Fibroblast of the aortic adventitia (primary cell): ENCODE results near the gene SPINK9. TPM values are rescaled to one million over a fixed set of nuclear protein-coding genes. Genes with fewer than 3 reads are reported as not detected.
A peak's percentile ranks its signal among the peaks of the same experiment; 100 is the strongest.

ENCODE experiments used
- DNase-seq: peaks from one replicate; pipeline ENCODE4 v3.0.0-alpha.2; 2010; ENCODE audit warnings: low read depth
- H3K4me3 ChIP-seq: 2 replicates; pipeline ENCODE4 v1.5.1; 2011; ENCODE audit warnings: low read depth, mild to moderate bottlenecking, control low read depth, low read length, moderate library complexity
- CTCF ChIP-seq: IDR thresholded peaks from 2 replicates; pipeline ENCODE4 v1.5.1; 2011; ENCODE audit warnings: mild to moderate bottlenecking, low read length, control low read depth, inconsistent platforms; ENCODE audit not compliant: insufficient read depth
- total RNA-seq: library from RNA; depleted of rRNA; stranded (reverse); fragments of >200 nt; gene quantifications from 2 replicates; pipeline ENCODE4 v1.2.3, GENCODE V29; 2012; ENCODE audit warnings: low replicate concordance

Gene SPINK9
- total RNA-seq, 1 donor, result not detected

DNA sequence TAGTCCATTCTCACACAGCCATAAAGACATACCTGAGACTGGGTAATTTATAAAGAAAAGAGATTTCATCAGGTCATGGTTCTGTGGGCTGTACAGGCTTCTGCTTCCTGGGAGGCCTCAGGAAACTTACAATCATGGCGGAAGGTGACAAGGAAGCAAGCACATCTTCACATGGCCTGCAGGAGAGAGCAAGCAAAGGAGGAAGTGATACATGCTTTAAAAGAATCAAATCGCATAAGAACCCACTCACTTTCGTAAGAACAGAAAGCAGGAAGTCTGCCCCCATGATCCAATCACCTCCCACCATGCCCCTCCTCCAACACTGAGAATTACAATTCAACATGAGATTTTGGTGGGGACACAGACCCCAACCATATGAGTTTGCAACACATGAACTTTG is 43.3 kb downstream of the SPINK9 start:
- no peak for TF ChIP-seq CTCF

GRCh38 chr5:148379340-148379739 is 44.0 kb downstream of the SPINK9 start:
- DNase-seq, result no peak
- H3K4me3 ChIP-seq, result no peak overlapping the region
- TF ChIP-seq CTCF, result no peak

More for the DNA sequence above, 43.3 kb downstream of the SPINK9 start:
- DNase-seq, result no peak
- H3K4me3 ChIP-seq, result no peak overlapping the region

DNA sequence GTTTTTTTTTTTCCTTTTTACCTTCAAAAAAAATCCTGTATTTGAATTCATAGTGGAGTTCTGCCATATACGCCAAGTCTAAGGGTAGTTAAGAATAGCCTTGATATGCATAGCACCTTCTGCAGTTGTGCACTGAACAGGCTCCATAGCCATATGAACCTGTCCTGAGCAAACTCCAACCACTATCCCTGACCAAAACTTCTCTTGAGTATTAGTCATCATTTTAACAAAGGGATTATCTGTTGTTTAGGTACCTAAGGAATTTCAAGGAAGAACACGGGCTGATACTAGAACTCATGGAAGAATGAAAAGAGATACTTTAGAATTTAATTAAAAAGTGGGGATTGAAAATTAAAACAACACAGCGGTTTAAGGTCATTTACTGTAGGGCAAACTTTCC is 46.5 kb downstream of the SPINK9 start:
- no peak for TF ChIP-seq CTCF
- no peak for DNase-seq

GRCh38 chr5:148382961-148383360 is 47.6 kb downstream of the SPINK9 start:
- H3K4me3 ChIP-seq, result peak overlapping the region; percentile 87
- no peak for TF ChIP-seq CTCF
- peak; percentile 11 for DNase-seq

More for the DNA sequence above, 46.5 kb downstream of the SPINK9 start:
- H3K4me3 ChIP-seq, result no peak overlapping the region

DNA sequence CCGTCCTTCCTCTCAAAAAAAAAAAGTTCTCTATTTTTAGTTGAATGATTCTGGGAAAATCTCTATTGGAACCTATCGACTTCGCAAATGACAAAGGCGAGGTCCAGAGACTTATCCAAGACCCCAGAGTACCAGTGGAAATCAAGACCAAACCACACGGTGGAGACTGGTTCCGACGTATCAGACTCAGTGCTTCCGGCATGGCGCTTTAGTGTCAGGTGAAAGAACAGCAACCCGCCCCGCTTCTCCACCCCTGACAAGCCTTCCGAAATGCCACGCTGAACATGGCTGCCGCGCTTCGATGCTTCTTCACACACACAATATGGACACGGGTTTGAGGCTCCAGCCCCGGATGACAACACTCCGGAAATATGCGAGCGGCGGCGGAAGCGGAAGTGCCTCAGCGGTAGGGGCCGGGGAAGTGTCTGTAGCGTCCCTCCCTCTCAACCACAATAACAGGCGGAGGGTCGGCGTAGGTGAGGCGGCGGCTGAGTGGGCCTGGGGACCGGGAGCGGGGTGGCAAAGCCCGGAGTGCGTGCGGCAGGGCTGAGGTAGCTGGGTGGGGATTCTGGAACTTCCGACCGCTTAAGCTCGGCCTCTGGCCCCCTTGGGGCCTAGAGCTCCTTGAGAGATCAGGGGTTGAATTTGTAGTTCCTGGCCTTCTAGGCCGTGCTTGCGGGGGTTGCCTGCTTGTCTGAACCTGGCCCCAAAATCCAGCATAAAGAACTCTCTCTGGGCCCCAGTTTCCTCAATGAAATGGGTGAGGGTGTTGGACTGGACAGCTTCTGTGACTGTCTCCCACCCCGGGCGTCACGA is 48.4 kb downstream of the SPINK9 start, which contains the start of gene FBXO38:
Gene FBXO38, plus strand, starts transcription at position 395 of the 816 bp plus-strand sequence. CDS start 10,819 bp downstream, outside the sequence.
- peak; percentile 95 for DNase-seq
- H3K4me3 ChIP-seq, result peak within 1 kb of the TSS; percentile 87
- TF ChIP-seq CTCF, result no peak

GRCh38 chr5:148384380-148384737 is 49.0 kb downstream of the SPINK9 start:
- no peak for TF ChIP-seq CTCF
- peak overlapping the region; percentile 87 for H3K4me3 ChIP-seq
- no peak for DNase-seq
